GM10847 (cell line): Measurements from ENCODE around the gene ABHD11.

Experiments used
- POLR2A ChIP-seq: IDR thresholded peaks from 2 replicates; pipeline ENCODE4 v1.6.1; 2011; ENCODE audit not compliant: insufficient read length; ENCODE audit errors: extremely low read depth

Gene ABHD11

DNA sequence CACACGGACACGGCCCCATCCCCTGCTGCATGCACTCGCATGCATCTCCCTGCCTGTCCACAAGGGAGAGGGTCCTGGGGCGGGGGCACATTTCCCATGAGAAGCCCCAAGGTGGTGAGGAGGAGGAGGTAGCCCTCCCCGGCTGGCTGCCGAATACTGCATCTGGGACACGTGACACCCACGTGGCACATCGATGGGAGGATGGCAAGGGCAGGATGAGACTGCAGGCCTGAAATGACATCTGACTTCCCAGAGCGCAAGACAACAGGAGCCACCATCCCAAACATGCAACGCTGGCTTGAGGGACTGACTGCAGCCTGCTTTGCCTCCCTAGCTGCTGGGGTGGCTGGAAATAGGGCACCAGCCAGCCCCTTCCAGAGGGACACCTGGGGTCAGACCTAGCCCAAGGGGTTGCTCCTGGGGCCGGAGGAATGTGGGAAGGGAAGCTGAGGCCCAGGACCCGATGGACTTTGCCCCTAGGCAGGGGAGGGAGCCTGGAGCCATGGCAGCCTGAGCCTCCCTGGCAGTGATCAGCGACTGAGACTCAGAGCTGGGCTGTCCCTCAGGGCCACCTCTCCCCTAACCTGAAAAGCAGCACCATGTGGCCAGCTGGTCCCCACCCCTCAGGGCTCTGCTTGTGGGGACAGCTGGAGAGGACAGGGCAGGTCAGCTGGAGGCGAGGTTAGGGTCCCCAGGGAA lies 39.1 kb downstream of the ABHD11 start:
- no peak for TF ChIP-seq POLR2A

DNA sequence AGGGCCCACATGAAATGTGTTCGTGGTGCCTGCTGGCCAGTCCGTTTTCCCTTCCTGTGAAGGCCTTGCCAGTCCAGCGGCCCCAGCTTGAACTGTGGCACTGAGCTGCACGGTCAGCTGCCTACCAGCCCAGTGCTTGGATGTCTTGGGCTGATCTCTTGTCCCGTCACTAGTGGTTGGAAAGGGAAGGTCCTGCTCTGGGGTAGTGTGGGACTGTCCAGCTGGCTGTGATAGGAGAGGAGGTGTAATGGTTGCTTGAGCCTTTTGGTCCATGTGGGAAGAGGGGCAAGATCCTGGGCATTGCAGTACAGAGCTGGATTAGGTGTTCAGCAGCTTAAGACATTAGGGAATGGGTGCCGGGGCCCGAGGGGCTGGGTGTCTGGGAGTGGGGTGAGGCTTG lies 40.2 kb downstream of the ABHD11 start:
- TF ChIP-seq POLR2A, result no peak

- no peak for TF ChIP-seq POLR2A
These were observed 42.2 kb downstream of the ABHD11 start for GRCh38 chr7:73696372-73696771.

DNA sequence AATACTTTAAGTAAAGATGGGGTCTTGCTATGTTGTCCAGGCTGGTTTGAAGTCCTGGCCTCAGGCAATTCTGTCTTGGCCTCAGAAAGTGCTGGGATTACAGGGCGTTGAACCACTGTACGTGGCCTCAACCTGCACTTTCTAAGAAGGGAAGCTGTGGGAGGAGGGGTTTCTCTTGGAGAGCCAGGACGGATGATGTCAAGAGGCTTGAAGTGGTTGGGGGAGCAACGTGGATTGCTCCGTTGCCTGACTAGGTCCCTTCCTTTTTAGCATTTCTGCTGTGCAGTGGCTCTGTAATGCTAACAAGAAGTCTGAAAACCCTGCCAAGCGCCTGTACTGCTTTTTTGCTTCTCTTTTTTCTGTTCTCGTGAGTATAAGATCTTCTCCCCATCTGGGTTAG lies 48.0 kb downstream of the ABHD11 start:
- no peak for TF ChIP-seq POLR2A

DNA sequence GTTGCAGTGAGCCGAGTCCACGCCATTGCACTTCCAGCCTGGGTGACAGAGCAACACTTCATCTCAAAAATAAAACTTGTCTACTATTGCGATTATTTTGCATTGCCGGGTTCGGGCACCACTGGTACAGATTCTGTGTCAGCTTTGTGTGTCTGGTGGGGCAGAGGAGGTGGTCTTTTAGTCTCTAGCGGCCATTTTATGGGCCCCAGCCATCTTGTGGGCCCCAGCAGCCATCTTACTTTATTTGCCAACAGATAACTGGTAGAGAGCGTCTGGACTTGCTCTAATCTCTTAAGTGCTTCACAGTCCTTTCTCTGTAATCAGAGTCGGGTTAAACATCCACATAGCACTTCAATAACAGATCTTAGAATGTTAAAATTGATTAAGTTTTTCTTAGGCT lies 50.3 kb downstream of the ABHD11 start:
- TF ChIP-seq POLR2A, result no peak
